ENCODE data around the gene RASA3. TPM values are rescaled to one million over a fixed set of nuclear protein-coding genes. Genes with fewer than 3 reads are reported as not detected.

Gene RASA3
- total and polyA plus RNA-seq, 5 donors from 2014 or later = 93.8 to 265 (median 99.6) TPM

GRCh38 chr13:114045113-114045735, 87.2 kb downstream of the RASA3 start:
- peak overlapping the region in 2 of 4 donors; percentile 28 to 43 for H3K4me3 Mint-ChIP-seq
- H3K27me3 Mint-ChIP-seq = no peaks in the 10 kb centered on the region
- Histone ChIP-seq H3K36me3 (ENCODE audit: control insufficient read depth, insufficient read depth, low read length) (peaks cover 73% of the 10 kb centered on the region), H3K27ac (ENCODE audit: insufficient read depth, low read length, poor library complexity, severe bottlenecking) (no peak overlapping the region), H3K4me3 (ENCODE audit: low read depth, low read length) (no peak overlapping the region), H3K9me3 (ENCODE audit: control insufficient read depth in 2 of 2, low read length in 2 of 2) (no peaks in the 10 kb centered on the region), H3K4me1 (ENCODE audit: control insufficient read depth, insufficient read depth, low read length, poor library complexity, severe bottlenecking) (peaks cover 32% of the 10 kb centered on the region), H3K27me3 (ENCODE audit: control insufficient read depth, insufficient read depth, low read length) (no peaks in the 10 kb centered on the region)
- peaks cover 46% of the 10 kb centered on the region for H3K36me3 Mint-ChIP-seq
- ATAC-seq (ENCODE audit: low read depth in 2 of 2) (no peak), DNase-seq (no peak)
- peak overlapping the region in 2 of 3 donors; percentile 39 to 77 for H3K27ac Mint-ChIP-seq
- peaks cover 22 to 73% (median 39%) of the 10 kb centered on the region in 4 donors for H3K4me1 Mint-ChIP-seq
- H3K9me3 Mint-ChIP-seq = peaks cover 0 to 8% (median 0%) of the 10 kb centered on the region in 7 donors

- no peak for DNase-seq
- no peaks in the 10 kb centered on the region for H3K9me3 ChIP-seq (ENCODE audit: control insufficient read depth in 2 of 2, low read length in 2 of 2)
- Mint-ChIP-seq H3K9me3 (peaks cover 0 to 8% (median 0%) of the 10 kb centered on the region in 7 donors), H3K36me3 (peaks cover 46% of the 10 kb centered on the region), H3K4me3 (peak overlapping the region in 2 of 4 donors; percentile 22 to 60), H3K4me1 (peaks cover 22 to 68% (median 35%) of the 10 kb centered on the region in 4 donors), H3K27me3 (no peaks in the 10 kb centered on the region), H3K27ac (peak overlapping the region in 2 of 3 donors; percentile 71 to 87)
- no peak overlapping the region for H3K4me3 ChIP-seq (ENCODE audit: low read depth, low read length)
- peaks cover 24% of the 10 kb centered on the region for H3K4me1 ChIP-seq (ENCODE audit: control insufficient read depth, insufficient read depth, low read length, poor library complexity, severe bottlenecking)
- no peaks in the 10 kb centered on the region for H3K27me3 ChIP-seq (ENCODE audit: control insufficient read depth, insufficient read depth, low read length)
- H3K27ac ChIP-seq (ENCODE audit: insufficient read depth, low read length, poor library complexity, severe bottlenecking) = no peak overlapping the region
- ATAC-seq (ENCODE audit: low read depth in 2 of 2) = no peak
- H3K36me3 ChIP-seq (ENCODE audit: control insufficient read depth, insufficient read depth, low read length) = peaks cover 71% of the 10 kb centered on the region
These were observed 87.9 kb downstream of the RASA3 start for GRCh38 chr13:114044486-114044885.

GRCh38 chr13:114043421-114044053, 88.9 kb downstream of the RASA3 start:
- peaks cover 41% of the 10 kb centered on the region for H3K36me3 Mint-ChIP-seq
- ATAC-seq (ENCODE audit: low read depth in 2 of 2) (peak in 1 of 2 donors; percentile 7), DNase-seq (peak in 1 of 3 donors; percentile 48)
- H3K27me3 ChIP-seq (ENCODE audit: control insufficient read depth, insufficient read depth, low read length) = no peaks in the 10 kb centered on the region
- no peaks in the 10 kb centered on the region for H3K9me3 ChIP-seq (ENCODE audit: control insufficient read depth in 2 of 2, low read length in 2 of 2)
- peaks cover 76% of the 10 kb centered on the region for H3K36me3 ChIP-seq (ENCODE audit: control insufficient read depth, insufficient read depth, low read length)
- H3K27me3 Mint-ChIP-seq = no peaks in the 10 kb centered on the region
- no peak overlapping the region for H3K4me3 ChIP-seq (ENCODE audit: low read depth, low read length)
- peaks cover 17 to 63% (median 28%) of the 10 kb centered on the region in 4 donors for H3K4me1 Mint-ChIP-seq
- peaks cover 0 to 8% (median 0%) of the 10 kb centered on the region in 7 donors for H3K9me3 Mint-ChIP-seq
- peak overlapping the region in 2 of 3 donors; percentile 29 to 71 for H3K27ac Mint-ChIP-seq
- H3K27ac ChIP-seq (ENCODE audit: insufficient read depth, low read length, poor library complexity, severe bottlenecking) = no peak overlapping the region
- peaks cover 15% of the 10 kb centered on the region for H3K4me1 ChIP-seq (ENCODE audit: control insufficient read depth, insufficient read depth, low read length, poor library complexity, severe bottlenecking)
- peak overlapping the region in 2 of 4 donors; percentile 58 to 71 for H3K4me3 Mint-ChIP-seq

GRCh38 chr13:114042066-114042815, 90.2 kb downstream of the RASA3 start:
- peak overlapping the region in 2 of 3 donors; percentile 49 to 63 for H3K27ac Mint-ChIP-seq
- H3K36me3 ChIP-seq (ENCODE audit: control insufficient read depth, insufficient read depth, low read length) = peaks cover 82% of the 10 kb centered on the region
- ATAC-seq (ENCODE audit: low read depth in 2 of 2) (no peak), DNase-seq (no peak)
- no peaks in the 10 kb centered on the region for H3K27me3 Mint-ChIP-seq
- H3K4me3 Mint-ChIP-seq = peak overlapping the region; percentile 0 to 60 (median 54)
- no peaks in the 10 kb centered on the region for H3K9me3 ChIP-seq (ENCODE audit: control insufficient read depth in 2 of 2, low read length in 2 of 2)
- H3K27me3 ChIP-seq (ENCODE audit: control insufficient read depth, insufficient read depth, low read length) = no peaks in the 10 kb centered on the region
- no peak overlapping the region for H3K27ac ChIP-seq (ENCODE audit: insufficient read depth, low read length, poor library complexity, severe bottlenecking)
- peaks cover 9% of the 10 kb centered on the region for H3K4me1 ChIP-seq (ENCODE audit: control insufficient read depth, insufficient read depth, low read length, poor library complexity, severe bottlenecking)
- peaks cover 15 to 57% (median 31%) of the 10 kb centered on the region in 4 donors for H3K4me1 Mint-ChIP-seq
- no peak overlapping the region for H3K4me3 ChIP-seq (ENCODE audit: low read depth, low read length)
- H3K9me3 Mint-ChIP-seq = peaks cover 0 to 8% (median 0%) of the 10 kb centered on the region in 7 donors
- peaks cover 46% of the 10 kb centered on the region for H3K36me3 Mint-ChIP-seq

- H3K27ac ChIP-seq (ENCODE audit: insufficient read depth, low read length, poor library complexity, severe bottlenecking) = no peak overlapping the region
- H3K36me3 ChIP-seq (ENCODE audit: control insufficient read depth, insufficient read depth, low read length) = peaks cover 80% of the 10 kb centered on the region
- Mint-ChIP-seq H3K4me3 (peak overlapping the region in 1 of 4 donors; percentile 8), H3K9me3 (peaks cover 0 to 8% (median 0%) of the 10 kb centered on the region in 7 donors), H3K27ac (peak overlapping the region in 1 of 3 donors; percentile 49), H3K27me3 (no peaks in the 10 kb centered on the region), H3K4me1 (peaks cover 9 to 56% (median 29%) of the 10 kb centered on the region in 4 donors), H3K36me3 (peaks cover 45% of the 10 kb centered on the region)
- DNase-seq = no peak
- no peak for ATAC-seq (ENCODE audit: low read depth in 2 of 2)
- no peaks in the 10 kb centered on the region for H3K27me3 ChIP-seq (ENCODE audit: control insufficient read depth, insufficient read depth, low read length)
- H3K4me1 ChIP-seq (ENCODE audit: control insufficient read depth, insufficient read depth, low read length, poor library complexity, severe bottlenecking) = peaks cover 2% of the 10 kb centered on the region
- H3K9me3 ChIP-seq (ENCODE audit: control insufficient read depth in 2 of 2, low read length in 2 of 2) = no peaks in the 10 kb centered on the region
- no peak overlapping the region for H3K4me3 ChIP-seq (ENCODE audit: low read depth, low read length)
These were observed 90.9 kb downstream of the RASA3 start for GRCh38 chr13:114041493-114041892.

- no peaks in the 10 kb centered on the region for H3K9me3 ChIP-seq (ENCODE audit: control insufficient read depth in 2 of 2, low read length in 2 of 2)
- DNase-seq = no peak
These were observed 92.8 kb downstream of the RASA3 start for GRCh38 chr13:114039471-114040141.

GRCh38 chr13:114038900-114039299, 93.5 kb downstream of the RASA3 start:
- H3K36me3 Mint-ChIP-seq = peaks cover 28% of the 10 kb centered on the region
- no peak for ATAC-seq (ENCODE audit: low read depth in 2 of 2)
- H3K27me3 Mint-ChIP-seq = no peaks in the 10 kb centered on the region
- no peak overlapping the region for H3K27ac ChIP-seq (ENCODE audit: insufficient read depth, low read length, poor library complexity, severe bottlenecking)
- H3K27ac Mint-ChIP-seq = no peak overlapping the region
- H3K27me3 ChIP-seq (ENCODE audit: control insufficient read depth, insufficient read depth, low read length) = no peaks in the 10 kb centered on the region
- H3K9me3 ChIP-seq (ENCODE audit: control insufficient read depth in 2 of 2, low read length in 2 of 2) = no peaks in the 10 kb centered on the region
- H3K4me3 ChIP-seq (ENCODE audit: low read depth, low read length) = no peak overlapping the region
- H3K4me1 Mint-ChIP-seq = peaks cover 0 to 47% (median 13%) of the 10 kb centered on the region in 4 donors
- peaks cover 86% of the 10 kb centered on the region for H3K36me3 ChIP-seq (ENCODE audit: control insufficient read depth, insufficient read depth, low read length)
- H3K9me3 Mint-ChIP-seq = peaks cover 0 to 7% (median 0%) of the 10 kb centered on the region in 7 donors
- no peak for DNase-seq
- H3K4me1 ChIP-seq (ENCODE audit: control insufficient read depth, insufficient read depth, low read length, poor library complexity, severe bottlenecking) = no peaks in the 10 kb centered on the region
- peak overlapping the region in 1 of 4 donors; percentile 46 for H3K4me3 Mint-ChIP-seq

More at GRCh38 chr13:114039471-114040141, 92.8 kb downstream of the RASA3 start:
- H3K4me1 Mint-ChIP-seq = peaks cover 0 to 46% (median 15%) of the 10 kb centered on the region in 4 donors
- peaks cover 30% of the 10 kb centered on the region for H3K36me3 Mint-ChIP-seq
- Histone ChIP-seq H3K4me1 (ENCODE audit: control insufficient read depth, insufficient read depth, low read length, poor library complexity, severe bottlenecking) (no peaks in the 10 kb centered on the region), H3K27ac (ENCODE audit: insufficient read depth, low read length, poor library complexity, severe bottlenecking) (no peak overlapping the region), H3K36me3 (ENCODE audit: control insufficient read depth, insufficient read depth, low read length) (peaks cover 81% of the 10 kb centered on the region), H3K4me3 (ENCODE audit: low read depth, low read length) (no peak overlapping the region), H3K27me3 (ENCODE audit: control insufficient read depth, insufficient read depth, low read length) (no peaks in the 10 kb centered on the region)
- no peak overlapping the region for H3K27ac Mint-ChIP-seq
- H3K4me3 Mint-ChIP-seq = no peak overlapping the region
- H3K27me3 Mint-ChIP-seq = no peaks in the 10 kb centered on the region
- no peak for ATAC-seq (ENCODE audit: low read depth in 2 of 2)
- H3K9me3 Mint-ChIP-seq = peaks cover 0 to 7% (median 0%) of the 10 kb centered on the region in 7 donors

Measured in CD4-positive, CD25-positive, alpha-beta regulatory T cell (primary cell).